GM18868 (cell line): Measurements from ENCODE around the gene PHF5A.
A peak's percentile ranks its signal among the peaks of the same experiment; 100 is the strongest.
"Not testable (repeated sequence)": the region's sequence is repeated elsewhere in the genome, so short reads cannot be mapped to it uniquely, and the experiment has no call there.

Experiments used
- ATAC-seq: cut with Tn5 transposase; IDR thresholded peaks from one replicate; pipeline ENCODE4 v1.9.1; 2021; ENCODE audit warnings: mild to moderate bottlenecking, moderate library complexity; ENCODE audit not compliant: unreplicated experiment

The PHF5A gene

DNA sequence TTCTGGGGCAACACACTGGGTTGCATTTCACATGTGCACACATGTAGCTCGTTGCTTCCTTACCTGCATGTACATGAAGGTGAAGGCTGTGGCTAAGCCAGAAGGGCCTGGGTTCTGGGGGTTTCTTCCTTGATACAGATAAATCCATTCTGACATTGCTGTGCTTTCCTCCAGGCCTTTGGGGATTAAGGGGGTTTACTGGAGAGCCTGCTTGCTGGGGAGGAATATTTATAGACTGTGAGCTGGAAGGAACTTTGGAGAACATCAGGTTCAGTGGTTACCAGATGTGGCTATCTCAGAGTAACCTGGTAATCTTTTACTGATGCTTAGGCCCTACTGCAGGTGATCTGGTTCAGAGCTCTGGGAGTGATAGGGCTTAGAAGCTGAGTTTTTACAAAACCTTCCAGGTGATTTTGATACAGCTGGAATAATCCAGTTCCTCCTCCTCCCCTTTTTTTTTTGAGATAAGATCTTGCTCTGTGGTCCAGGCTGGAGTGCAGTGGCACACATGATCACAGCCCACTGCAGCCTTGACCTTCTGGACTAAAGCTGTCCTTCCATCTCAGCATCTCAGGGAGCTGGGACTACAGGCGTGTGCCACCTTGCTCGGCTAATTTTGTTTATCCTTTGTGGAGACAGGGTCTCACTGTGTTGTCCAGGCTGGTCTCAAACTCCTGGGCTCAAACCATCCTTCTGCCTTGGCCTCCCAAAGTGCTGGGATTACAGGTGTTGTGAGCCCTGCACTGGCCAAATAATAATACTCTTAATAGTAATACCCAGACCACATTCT is 20.3 kb upstream of the PHF5A start:
- no peak for ATAC-seq

DNA sequence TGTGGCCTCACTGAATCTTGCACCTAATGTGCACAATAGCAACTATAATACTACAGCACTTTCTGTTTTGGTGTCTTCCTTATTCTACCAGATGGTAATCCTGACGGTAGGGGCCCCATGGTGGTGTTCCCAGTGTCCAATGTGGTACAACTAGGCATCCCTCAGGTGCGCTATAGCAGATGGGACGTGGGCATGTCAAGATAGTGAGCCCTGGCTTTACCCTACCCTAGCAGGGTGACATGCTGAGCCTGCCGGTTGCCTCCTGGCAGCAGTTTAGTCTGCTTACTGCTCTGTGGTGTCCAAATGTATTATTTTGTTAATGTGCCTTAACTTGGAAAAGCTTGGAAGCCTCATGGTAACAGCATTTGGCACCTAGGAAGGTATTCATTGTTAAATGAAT is 19.6 kb upstream of the PHF5A start:
- no peak for ATAC-seq

DNA sequence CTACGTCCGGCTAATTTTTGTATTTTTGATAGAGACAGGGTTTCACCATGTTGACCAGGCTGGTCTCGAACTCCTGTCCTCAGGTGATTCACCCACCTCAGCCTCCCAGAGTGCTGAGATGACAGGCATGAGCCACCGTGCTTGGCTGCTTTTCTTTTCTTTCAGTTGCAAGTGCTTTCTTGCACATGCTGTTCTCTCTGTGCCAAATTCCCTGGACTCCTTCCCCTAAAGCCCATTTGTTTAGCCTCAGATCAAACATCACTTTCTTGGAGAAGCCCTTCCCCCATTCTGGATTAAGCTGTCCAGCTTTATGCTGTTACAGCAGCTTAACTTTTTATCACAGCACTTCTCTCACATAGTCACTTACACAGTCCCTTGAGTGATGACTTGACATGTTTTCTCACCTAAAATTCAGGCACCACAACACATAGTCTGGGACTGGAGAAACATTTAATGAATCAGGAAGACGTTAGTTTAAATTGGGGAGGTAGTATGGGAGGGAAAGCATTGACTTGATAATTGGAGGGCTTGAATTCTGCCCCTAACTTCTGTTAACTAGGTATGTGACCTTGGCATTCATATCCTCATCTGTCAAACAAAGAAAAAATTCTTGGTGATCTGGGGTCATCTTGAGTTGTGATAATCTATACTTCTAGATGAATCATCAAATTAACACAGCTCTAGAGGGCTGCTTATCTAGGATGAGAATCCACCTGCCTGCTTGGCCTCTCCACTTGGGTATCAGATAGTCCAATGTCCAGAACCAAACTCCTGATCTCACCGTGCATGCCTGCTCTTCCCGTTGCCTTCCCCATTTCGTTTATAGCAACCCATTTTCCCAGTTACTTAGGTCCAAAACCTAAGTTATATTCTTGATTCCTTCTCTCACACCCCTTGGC is 18.8 kb upstream of the PHF5A start:
- no peak for ATAC-seq

DNA sequence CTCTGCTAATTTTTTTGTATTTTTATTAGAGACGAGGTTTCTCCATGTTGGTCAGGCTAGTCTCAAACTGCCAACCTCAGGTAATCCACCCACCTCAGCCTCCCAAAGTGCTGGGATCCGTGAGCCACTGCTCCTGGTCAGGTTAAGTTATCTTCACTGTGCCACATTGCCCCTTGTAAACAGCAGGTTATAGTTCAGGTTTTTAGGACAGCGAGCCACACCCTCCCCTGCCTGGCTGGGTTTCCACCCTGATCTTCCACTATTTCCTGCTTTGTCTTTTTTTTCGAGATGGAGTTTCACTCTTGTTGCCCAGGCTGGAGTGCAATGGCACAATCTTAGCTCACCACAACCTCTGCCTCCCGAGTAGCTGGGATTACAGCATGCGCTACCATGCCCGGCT is 16.5 kb upstream of the PHF5A start:
- no peak for ATAC-seq

DNA sequence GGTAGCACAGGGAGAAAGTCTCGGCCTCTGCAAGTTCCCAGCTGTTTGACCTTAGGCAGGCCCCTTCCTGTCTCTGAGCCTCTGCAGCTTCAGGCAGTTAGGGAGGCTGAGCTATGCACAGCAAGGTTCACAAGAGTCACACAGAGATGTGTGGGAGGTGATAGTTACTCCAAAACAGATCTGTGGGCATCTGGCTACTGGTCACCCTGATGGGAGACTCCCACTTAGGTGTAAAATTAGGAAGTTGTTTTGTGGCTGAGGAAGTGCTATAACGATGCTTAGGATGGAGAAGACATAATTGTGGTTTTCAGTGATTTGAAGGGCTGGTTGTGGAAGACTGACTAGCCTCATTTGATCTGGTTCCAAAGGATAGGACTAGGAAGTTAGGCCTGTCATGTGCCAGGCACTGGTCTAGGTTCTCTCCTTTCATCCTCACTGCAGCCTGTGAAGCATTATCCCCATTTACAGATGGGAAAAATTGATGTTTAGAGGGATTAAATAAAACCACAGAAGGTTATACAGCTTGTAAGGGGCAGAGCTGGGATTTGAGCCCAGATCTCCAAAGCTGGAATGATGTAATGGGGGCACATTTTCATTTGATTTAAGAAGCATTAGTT is 13.9 kb upstream of the PHF5A start:
- ATAC-seq, result no peak

DNA sequence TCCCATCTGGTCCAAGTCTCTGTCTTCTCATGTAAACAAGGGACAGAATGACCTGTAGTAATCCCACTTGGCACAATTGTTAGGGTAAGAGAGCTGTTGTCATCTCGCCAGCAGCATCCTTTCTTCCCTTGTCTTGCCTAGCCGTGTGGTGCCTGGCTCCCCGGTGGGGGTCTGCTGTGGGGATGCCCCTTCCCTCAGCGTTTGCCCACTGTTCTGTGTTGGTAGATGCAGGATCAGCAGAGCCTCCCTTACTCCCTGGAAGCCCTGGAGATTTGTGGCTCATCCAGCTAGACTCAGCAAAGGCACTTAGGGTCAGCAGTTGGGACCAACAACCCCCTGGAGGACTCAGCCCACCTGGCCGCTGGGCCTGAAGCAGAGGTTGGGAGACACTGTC is 13.4 kb upstream of the PHF5A start:
- ATAC-seq, result no peak

DNA sequence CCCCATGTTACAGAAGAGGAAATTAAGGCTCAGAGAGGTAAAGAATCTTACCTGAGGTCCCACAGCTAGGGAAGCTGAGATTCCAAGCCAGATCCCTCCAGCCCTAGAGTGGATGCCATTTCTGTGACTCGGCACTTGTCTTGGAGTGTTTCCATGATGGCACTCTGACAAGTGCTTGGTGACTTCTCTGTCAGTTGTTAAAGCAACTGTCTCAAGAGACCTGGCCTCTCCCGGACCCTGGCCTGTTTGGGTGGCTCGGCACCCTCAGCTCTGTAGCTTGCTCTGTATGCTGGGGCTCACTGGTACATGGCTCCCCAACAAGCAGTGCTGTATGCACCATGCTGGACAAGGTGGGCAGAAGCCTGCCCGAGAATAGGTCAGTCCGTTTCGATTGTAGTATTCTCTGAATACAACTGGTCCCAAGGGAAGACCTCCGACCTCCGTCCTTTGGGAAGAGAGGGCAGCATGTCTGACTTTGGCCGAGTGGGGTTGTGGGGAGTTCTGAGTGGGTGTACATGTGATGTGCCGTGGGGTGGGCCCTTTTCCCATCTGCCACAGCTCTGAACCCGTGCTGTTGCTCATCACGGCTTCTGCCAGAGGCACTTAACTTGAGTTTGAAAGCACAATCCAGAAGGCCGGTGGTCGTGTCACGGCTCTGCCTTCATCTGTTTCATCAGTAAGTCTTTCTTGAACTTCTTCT is 12.8 kb upstream of the PHF5A start:
- ATAC-seq, result no peak

DNA sequence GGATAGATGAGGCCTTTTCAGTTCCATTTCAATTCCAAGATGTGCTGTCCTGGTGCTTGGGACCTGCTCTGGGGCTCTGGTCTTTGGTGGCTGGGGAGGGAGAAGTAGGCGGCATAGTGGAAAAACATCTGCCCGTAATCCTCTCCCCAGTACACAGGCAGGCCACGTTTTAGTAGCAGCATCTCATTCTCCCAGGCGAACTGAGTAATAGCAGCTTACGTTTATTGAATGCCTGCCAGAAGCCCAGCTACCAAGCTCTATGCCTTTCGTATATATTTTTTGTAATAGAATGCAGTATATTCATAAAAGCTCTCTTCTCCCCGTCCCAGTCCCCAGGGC is 11.9 kb upstream of the PHF5A start:
- no peak for ATAC-seq

DNA sequence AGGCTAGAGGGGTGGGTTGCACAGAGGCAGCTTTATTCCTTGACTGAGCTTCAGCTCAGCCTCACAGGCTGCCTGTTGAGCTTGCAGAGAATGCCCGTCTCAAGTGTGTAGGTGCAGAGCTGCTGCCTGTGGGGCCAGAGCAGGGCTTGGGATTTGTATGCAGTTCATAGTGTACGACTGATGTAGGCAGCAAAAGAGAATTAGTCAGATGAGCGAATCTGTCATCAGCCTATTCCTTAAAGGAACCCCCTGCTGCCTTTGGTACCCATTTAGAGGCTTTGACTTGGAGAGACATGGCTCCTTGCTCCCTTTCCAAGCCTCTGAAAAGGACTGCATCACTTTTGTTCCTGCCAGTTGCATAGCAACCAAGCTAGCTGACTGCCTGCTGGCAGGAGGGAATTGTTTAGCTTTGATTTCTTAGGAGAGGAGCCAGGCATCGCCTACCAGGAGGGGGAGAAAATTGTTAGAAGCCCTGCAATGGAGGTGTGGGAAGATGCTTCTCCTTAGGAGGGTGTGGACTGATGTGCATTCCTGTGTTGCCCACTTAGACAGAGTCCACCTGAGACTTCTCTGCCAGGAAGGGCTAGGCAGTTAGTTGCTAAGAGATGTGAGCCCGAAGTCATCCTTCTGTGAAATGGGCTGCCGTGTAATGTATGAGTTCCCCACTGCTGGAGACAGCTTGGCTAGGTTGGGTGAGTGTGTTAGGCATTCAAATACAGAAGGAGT is 11.3 kb upstream of the PHF5A start:
- ATAC-seq, result peak; percentile 7

DNA sequence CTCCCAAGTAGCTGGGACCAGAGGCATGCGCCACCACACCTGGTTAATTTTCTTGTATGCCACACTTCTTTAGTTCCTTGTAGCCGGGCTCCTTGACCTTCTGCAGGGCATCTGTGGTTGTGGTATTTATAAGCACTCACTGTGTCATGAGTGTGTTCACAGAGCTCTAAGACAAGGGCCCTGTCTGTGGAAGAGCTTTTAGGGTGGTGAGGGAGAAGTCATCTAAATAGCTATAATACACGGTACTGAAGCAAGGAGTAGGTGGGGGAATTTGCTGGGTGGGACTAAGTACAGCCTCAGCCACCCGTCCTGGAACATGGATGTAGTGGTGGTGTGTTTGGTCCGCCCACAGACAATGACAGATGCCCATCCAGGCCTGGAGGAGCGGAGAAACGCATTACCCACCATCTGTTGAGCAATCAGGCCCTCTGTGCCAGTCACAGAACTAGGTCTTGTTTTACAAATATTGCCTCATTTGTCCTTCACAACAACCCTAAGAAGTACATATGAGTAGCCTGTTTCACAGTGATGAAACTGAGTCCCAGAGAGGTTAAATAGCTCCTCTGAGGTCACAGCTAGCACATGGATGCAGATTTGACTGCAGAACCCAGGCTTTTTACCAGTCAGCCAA is 10.5 kb upstream of the PHF5A start:
- ATAC-seq, result peak; percentile 50

DNA sequence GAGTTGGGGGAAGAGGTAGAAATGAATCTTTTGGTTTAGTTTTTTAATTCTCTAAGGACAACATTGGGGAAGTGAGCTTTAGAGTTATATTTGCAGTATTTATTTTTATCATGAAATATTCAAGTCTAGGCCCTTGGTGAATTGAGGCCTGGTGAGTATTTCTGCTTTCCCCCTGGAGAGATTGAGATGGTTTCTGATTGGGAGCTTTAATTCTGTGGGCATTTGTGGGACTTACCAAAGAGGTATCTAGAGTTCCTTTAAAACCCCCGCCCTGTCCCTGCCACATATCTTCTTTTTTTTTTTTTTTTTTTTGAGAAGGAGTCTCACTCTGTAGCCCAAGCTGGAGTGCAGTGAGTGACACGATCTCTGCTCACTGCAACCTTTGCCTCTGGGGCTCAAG is 10.0 kb upstream of the PHF5A start:
- peak; percentile 8 for ATAC-seq

DNA sequence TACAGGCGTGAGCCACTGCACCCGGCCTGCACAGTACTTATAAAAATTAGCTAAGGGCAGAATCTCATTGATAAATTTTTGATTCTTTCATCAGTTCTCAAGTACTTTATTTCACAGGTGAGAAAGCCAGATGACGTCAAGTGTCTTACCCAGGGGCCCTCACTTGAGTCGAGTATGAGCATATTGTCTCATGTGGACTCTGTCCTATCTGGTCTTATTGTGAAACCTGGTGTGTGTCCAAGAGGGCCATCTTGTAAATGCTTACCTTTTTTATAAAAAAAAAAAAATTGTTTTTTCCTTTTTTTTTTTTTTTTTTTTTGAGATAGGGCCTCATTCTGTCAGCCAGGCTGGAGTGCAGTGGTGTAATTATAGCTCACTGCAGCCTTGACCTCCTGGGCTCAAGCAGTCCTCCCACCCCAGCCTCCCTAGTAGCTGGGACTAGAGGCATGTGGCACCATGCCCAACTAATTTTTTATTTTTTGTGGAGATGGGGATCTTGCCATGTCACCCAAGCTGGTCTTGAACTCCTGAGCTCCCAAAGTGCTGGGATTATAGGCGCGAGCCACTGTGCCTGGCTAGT is 6.5 kb upstream of the PHF5A start:
- no peak for ATAC-seq

DNA sequence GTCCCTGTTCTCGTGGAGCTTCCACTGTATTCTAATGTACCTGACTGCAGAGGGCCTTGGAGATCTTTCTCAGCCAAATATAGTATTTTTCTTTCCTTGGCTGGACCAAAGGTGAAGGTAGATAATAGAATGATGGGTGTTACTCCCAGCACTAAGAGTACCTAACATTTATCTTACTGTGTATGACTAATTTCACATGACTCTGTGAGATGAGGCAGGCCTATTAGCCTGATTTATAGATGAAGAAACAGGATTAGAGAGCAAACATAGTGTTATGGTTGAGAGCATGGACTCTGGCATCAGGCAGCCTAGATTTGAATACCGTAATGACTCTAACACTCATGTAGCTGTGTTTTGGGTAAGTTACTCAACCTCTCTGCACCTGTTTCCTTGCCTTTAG is 3.1 kb upstream of the PHF5A start:
- ATAC-seq, result no peak

DNA sequence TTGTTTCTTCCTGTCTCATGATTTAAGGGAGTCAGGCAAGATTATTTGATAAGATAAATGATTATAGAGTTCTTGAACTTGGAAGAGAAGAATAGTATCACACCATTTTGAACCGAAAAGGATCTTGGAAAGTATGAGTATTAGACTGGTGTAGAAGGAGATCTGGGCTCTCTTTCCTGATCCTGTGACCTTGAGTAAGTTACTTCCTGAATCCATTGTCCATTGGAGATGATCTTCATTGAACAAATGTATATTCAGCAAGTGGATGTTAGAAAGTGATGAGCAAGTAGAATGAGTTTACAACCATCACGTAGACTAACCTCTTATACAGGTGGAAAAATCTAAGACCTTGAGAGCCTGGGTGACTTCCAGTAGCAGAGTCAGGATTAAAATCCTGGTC is 2.4 kb upstream of the PHF5A start:
- ATAC-seq, result no peak

DNA sequence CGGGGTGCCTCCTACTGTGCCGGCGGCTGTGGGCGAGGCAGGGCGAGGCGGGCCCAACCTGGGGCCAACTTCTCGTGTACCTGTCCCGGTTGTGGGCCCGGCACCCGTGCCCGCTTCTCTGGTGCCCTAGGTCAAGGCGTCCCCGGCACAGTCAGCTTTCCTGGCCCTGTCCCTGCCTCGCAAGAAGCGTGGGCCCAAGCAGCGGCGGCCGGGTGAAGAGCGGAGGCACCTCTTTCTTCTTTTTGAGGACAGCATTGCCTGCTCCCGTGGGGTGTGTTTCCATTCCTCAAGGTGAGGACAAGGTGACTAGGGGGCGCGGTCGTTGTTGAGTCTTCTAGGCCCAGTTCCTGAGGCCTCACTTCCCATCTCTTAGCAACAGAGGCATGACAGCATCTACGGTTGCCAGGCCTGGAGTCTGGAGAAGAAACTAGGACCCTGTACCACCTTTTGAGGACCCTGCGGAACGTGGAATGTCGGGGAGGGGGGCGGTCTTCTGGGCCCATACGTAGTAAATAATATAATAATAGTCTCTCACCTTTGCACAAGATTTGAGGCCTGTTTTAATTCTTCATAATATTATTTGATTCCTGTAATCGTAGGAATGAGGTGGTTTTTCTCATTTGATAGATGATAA is 843 bp upstream of the PHF5A start:
- ATAC-seq, result no peak

DNA sequence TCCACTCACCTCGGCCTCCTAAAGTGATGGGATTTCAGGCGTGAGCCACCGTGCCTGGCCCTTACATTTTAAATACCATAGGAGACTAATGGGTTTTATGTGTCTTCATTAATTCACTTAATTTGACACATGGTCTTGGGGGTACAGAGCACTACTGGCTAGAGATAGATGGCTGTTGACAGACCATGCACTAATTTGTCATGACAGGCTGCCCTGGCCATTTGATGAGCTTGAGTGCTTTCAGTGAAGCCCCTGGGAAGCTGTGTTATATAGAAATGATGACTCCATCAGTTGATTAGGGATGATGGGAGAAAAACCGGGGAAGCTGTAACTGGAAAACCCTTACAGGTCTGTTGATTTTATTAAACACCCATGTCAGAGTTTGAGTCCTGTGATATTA is 6.6 kb downstream of the PHF5A start:
- ATAC-seq, result no peak

DNA sequence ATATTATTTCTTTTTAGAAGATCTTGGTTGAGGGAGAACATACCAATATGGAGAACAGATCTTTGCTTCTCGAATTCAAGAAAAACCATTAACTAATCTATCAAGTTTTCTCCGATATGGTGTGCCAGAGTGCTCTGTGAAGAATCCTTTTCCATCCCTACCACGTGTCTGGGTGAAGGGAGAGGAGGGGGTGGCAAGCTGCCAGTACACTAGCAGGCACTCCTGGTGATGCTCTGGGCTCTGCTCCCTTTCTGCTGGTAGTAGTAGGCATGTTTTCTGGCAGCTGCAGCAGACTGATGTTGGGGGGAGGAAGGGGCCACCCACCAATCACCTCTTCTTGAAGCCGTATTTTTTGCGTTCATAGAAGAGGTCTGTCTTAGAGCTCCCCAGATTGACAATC is 8.4 kb downstream of the PHF5A start:
- not testable (repeated sequence) for ATAC-seq

DNA sequence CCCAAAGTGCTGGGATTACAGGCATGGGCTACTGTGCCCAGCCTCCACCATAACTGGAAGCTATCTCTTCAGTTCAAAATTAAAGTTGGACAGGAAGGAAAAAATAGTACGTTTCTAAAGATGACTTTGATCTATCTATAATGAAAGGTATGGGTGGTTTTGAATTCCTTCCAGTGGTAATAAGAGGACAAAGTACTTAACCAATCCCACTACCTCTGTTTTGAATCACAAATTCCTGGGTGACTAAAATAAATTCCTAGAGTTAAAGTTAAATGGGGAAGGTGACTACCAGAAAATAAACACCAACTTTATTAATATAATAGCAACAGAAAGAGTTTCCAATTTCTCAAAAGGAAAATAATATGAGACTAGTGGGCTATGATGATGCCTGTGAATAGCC is 9.1 kb downstream of the PHF5A start:
- no peak for ATAC-seq

DNA sequence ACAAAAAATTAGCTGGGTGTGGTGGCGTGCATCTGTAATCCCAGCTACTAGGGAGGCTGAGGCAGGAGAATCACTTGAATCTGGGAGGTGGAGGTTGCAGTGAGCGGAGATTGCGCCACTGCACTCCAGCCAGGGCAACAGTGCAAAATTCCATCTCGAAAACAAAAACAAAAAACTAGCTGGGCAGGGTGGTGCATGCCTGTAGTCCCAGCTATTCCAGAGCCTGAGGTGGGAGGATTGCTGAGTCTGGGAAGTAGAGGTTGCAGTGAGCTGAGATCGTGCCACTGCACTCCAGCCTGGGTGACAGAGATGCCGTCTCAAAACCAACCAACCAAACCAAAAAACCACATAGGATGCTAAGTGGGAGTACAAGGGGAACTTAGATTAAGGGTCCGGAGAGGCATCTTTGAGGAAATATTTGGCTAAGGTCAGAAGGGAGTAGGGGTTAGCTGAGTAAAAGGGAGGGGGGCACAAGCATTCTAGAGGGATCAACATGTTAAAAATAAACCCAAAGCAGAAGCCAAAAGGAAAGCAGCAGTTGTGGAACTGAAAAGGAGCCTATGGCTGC is 10.2 kb downstream of the PHF5A start:
- ATAC-seq, result no peak
